ENCODE measurements around the gene TMEM39B.
"Not testable (repeated sequence)": the region's sequence is repeated elsewhere in the genome, so short reads cannot be mapped to it uniquely, and the experiment has no call there.

Gene TMEM39B

DNA sequence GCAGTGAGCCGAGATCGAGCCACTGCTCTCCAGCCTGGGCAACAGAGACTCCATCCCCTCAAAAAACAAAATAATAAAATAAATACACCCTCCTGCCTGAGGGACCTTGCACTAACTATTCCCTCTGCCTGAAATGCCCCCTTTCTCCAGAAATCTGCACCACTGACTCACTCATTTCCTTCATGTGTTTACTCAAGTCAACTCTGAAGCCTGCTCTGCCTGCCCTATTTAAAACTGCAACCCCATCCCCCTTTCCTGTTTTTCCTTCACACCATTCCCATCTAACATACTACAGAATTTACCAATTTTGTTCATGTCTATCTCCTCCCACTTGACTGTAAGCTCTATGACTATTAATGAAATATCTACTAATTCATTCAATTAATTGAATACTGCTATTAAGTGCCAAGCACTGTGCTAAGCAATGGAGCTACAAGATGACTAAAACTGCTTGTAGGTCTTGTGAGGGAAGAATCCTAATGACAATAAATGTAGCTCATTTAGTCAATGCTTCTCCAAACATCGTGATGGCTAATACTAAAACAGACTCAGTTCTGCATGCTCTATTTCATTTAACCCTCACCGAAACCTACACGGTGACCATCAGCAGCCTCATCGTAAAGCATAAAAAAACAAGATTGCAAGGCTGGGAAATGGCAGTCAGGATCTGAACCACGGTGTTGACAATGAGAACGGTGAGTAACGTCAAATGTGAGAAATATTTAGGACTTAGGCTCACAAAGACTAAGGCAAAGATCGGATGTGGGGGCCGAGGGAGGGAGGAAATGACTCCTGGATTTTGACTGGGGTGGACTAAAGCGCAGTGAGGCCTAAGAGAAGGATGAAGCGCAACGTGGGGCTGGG lies 749 bp upstream of the TMEM39B start:
- no peak for DNase-seq

DNA sequence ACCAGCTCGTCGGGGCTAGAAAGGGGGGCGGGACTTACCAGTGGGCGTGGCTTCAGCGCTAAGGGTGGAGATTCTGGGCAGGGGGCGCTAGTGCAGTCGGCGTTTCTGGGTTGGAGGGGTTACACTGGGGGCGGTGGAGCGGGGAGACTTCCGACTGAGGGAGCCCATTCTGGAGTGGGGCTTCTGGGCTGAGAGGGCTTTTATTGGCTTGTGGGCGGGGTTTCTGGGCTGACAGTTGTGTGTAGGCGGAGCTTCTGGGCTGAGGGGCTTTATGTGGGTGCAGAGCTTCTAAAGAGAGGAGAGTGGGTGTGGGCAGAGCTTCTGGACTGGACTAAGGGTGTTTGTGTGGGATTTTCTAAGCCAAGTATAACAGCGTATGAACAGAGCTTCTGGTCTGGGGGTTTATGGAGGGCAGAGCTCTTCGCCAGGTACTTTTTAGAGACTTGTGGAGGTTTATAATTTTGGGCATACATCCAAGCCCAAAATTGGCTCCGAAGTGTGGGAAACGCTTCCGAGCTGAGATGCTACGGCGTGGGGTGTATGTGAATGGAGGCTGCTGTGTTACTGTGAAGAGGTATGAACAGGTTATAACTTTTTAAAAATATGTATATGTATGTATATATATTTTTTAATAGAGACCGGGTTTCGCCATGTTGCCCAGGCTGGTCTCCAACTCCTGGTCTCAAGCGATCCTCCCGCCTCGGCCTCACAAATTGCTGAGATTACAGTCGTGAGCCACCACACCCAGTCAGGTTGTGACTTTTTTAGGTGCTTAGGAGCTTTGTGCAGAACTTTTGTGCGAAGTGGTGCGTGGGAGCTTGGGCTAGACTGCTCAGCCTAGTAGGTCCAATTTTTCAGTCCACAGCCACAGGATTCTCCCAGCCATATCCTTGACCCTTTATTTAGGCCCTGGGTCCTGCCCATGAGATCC lies 825 bp downstream of the TMEM39B start:
- no peak for DNase-seq

DNA sequence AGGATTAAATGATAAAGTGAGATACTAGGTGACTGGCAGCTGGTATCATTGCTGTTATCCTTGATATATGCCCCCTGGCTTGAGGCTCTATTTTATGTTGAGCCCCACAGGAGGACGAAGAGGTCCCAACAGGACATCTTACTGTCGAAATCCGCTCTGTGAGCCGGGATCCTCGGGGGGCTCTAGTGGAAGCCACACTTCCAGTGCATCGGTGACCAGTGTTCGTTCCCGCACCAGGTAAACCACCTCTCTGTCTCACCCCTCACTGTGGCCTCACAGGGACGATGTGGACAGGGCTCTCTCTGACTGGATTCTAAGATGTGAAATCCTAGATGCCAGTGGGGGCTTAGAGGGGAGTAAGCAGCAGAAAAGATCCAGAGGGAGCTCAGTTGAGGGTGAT lies 2.1 kb downstream of the TMEM39B start:
- no peak for DNase-seq

DNA sequence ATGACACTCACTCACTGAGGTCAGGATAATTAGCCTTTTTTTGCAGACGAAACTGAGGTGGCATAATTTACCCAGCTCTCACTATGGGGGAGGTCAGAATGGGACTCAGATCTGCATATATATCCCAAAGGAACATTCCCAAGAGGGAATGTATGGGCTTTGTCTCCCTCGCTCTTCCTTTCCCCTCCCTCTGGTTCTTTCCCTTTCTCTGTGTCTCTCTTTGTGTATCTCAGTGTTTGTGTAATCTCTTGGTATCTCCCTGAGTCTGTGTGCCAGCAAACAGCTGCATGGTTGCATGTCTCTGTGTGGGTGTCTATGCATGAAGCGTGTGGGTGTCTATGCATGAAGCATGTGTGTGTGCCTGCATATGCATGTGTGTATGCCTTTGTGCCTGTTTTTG lies 4.7 kb downstream of the TMEM39B start:
- DNase-seq: no peak

DNA sequence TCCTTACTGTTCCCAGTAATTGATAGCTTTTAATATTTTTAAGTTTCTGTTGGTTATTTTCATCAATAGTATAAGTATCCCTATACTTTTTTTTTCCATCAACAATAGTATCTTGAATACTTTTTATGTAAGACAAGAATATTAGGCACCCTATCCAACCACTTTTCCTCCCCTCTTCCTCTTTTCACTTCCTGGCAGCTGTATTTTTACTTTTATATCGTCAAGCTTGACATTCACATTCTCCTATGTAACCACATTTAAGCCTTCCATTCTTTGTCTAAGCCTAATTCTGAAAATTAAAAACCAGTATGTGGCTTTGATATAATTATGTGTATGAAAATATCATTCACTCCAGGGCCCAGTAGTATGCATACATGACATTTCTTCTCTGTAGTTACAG lies 9.3 kb downstream of the TMEM39B start:
- no peak for DNase-seq

DNA sequence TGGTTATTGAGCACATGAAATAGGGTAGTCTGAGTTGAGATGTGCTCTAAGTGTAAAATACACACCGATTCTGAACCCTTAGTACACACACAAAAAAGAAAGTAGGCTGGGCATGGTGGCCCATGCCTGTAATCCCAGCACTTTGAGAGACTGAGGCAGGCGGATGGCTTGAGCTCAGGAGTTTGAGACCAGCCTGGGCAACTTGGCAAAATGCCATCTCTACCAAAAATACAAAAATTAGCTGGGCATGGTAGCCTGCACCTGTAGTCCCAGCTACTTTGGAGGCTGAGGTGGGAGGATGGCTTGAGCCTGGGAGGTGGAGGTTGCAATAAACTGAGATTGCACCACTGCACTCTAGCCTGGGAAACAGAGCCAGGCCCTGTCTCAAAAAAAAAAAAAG lies 13.6 kb downstream of the TMEM39B start:
- DNase-seq: not testable (repeated sequence)

DNA sequence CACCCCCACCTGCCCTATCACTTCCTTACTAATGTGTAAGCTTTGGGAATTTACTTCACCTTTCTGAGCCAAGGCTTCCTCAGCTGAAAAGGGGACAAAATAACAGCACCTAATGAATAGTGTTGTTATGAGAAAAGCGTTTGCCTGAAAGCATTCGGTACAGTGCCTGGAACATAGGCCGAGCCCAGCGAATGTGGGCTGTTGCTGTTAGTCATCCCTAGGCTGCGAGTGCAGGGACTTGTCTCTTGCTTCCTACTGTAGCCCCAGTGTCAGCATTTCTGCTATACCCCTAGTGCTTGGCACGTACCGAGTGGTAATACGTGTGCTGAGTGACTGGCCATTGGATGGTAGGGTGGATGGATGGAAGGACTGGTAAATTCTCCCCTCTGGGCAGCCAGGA lies 18.4 kb downstream of the TMEM39B start:
- DNase-seq: no peak

DNA sequence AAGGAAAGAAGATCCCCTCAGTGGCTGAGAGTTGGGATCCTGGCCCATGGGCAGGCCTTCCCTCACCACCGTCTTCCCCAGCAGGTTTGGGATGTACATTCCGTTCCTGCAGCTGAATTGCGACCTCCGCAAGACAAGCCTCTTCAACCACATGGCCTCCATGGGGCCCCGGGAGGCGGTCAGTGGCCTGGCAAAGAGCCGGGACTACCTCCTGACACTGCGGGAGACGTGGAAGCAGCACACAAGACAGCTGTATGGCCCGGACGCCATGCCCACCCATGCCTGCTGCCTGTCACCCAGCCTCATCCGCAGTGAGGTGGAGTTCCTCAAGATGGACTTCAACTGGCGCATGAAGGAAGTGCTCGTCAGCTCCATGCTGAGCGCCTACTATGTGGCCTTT lies 18.9 kb downstream of the TMEM39B start:
- no peak for DNase-seq

DNA sequence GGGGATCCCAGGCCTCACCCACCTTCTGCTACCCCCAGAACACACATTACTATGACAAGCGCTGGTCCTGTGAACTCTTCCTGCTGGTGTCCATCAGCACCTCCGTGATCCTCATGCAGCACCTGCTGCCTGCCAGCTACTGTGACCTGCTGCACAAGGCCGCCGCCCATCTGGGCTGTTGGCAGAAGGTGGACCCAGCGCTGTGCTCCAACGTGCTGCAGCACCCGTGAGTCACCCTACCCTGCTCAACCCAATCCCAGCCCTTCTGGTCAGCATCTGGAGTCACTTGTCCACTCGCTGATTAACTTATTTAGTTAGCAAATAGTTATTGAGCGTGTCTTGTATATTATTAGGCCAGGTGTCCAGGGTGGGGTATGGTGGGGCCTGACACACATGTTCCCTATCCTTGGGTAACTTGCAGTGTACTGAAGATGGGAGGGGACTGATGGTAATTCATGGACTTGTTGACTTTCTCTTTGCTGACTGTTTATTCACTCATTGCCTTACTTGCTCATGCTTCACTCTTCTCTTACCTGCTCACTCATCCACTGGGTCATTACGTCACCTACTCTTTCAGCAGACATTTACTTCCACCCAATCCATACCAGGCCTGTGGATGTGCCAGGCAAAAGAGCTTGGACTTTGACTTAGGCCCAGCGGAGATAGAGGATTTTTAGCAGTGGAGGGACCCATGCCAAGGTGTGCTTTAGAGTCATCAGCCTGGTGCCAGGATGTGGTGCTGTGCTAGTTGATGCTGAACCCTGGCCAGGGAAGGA lies 22.2 kb downstream of the TMEM39B start:
- DNase-seq: no peak

DNA sequence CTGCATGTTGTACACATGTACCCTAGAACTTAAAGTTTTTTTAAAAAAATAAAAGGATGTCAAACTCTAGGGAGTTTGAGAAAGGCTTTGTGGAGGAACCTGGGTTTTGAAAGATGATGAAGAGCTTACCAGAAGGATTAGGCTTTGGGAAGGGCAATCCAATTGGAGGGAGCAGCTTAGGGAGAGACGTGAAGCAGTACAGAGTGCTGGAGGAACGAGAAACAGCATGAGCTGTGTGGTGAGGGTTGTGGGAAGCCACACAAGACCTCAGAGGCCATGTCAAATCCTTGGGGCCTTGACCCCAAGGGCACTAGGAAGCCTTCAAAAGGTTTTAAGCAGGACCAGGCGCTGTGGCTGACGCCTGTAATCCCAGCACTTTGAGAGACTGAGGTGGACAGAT lies 26.7 kb downstream of the TMEM39B start:
- DNase-seq: no peak

DNA sequence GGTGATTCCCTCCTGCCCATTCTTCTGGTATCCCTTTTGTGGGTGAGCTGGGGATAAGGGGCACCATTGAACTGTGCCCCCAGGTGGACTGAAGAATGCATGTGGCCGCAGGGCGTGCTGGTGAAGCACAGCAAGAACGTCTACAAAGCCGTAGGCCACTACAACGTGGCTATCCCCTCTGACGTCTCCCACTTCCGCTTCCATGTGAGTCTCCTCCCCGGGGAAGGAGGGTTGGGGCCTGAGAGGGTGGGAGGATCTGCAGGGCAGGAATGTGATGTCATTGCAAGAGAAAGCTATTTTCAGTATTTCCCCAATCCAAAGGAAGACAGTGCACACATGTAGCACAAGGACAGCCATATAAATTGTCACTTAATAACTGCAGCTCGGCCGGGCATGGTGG lies 27.6 kb downstream of the TMEM39B start:
- DNase-seq: peak; percentile 38

DNA sequence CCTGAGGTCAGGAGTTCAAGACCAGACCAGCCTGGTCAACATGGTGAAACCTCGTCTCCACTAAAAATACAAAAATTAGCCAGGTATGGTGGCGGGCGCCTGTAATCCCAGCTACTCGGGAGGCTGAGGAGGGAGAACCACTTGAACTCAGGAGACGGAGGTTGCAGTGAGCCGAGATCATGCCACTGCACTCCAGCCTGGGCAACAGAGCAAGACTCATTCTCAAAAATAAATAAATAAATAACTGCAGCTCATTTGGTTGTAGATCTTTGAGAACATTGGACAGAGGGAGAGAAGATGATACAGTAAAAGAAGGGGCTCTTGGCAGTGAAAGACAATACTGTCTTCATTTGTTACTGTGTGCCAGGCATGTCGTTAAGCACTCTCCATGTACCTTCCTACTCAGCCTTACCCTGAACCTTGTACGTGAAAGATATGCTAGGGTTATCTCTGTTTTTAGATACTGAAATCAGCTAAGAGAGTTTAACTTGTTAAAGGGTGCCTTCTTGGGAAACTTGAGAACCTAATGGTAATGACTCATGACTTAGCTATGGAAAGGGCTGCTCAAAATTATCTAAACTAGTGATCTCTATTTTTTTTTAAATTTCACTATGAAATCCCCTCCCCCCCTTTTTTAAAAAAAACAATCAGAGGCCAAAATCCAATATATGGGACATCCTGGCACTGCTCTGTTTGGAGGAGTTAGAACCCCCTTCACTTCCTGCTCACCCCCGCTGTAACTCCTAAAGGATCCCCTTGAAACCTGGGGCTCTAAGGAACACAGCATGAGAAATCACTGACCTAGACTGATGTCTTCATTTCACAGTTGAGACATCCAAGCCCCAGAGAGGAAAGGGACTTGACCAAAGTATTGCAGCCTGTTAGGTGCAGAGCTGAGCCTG lies 28.3 kb downstream of the TMEM39B start:
- DNase-seq: no peak

DNA sequence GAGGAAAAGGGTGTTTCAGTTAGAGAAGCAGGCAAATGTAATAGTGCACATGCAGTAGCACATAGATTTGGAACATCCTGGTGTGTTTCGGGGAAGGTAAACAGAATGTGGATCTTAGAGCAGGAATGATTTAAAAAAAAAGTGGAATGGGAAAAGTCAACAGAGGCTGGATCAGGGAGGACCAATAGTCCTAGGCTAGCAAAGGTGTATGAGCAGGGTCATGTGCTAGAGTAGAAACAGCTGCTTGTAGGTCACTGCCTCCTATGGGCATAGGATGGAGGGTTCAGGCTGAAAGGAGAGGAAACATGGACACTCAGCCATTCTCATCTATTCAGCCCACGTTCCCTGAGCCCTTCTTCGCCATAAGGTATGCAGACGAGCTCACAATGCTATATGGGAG lies 31.4 kb downstream of the TMEM39B start:
- no peak for DNase-seq

DNA sequence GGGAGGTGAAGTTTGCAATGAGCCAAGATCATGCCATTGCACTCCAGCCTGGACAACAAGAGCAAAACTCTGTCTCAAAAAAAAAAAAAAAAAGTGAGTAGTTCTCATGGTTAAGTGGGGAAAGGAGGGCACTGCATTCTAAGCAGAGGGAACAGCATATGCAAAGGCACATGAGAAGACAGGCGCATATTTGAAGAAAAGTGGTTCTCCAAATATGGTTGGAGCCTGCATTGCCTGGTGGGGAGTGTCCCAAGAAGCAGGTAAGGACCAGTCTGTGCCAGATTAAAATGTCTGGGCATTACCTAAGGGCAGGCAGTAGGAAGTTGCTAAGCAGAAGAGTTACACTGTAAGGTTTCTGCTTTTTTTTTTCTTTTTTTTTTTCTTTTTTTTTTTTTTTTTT lies 32.6 kb downstream of the TMEM39B start:
- DNase-seq: no peak

DNA sequence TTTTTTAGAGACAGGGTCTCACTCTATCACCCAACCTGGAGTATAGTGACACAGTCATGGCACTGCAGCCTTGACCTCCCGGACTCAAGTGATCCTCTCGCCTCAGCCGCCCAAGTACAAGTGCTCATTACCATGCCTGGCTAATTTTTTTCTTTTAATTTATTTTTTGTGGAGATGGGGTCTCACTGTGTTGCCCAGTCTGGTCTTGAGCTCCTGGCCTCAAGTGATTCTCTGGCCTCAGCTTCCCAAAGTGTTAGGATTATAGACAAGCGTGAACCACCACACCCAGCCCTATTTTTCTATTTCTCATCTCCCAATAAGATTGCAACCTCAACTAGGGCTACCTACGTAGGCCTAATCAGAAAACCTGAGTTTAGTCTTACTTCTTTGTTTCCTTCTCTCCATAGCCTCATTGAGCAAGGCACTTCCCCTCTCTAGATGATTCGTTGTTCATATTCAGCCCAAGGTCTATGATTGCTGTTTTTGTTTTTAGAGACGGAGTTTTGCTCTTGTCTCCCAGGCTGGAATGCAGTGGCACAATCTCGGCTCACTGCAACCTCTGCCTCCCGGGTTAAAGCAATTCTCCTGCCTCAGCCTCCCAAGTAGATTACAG lies 34.0 kb downstream of the TMEM39B start:
- DNase-seq: no peak

DNA sequence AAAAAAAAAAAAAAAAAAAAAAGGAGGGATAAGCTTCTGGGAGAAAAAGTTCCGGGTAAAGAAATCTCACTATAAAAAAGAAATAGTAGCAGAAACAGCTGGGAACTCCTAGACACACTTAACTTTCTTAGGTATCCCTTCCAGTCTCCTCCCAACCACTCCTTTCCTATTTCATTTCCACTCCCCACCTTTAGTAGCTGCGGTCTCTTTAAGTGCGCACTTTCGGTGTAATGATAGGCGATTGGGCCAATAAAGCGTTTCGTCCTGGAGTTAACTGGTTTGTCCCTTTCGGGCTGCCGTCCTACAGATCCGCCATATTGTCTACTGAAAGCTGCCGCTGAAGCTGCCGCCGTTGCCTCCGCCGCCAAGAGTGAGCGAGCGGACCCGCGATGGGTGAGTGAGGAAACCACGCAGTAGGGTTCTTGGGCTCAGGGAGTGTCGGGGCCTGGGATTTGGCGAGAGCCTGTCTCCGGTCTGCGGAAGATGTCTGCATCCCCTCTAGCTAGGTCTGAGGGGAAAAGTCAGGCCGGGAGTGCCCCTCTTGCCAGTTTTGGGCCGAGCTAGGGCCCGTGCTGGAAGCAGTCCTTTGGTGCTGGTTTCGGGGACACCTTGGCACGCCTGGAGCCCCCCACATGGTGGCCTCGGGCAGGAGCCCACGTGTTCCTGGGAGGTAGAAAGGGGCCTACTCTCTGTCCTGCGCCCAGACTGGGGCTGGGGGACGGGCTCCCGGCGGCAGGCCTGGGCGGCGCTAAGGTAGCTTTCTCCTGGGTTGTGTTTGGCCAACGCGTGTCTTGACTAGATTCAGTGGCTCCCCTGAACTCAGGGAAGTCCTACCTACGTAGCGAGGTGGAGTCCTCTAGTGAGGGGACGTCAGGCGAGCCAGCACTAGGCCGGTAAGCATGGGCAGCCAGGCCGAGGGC lies 35.3 kb downstream of the TMEM39B start, which contains the start of gene KPNA6:
Gene KPNA6 (plus strand): TSS at position 315 of the 920 bp plus-strand sequence. CDS start 75 bp downstream, at position 390.
- DNase-seq: peak; percentile 95

DNA sequence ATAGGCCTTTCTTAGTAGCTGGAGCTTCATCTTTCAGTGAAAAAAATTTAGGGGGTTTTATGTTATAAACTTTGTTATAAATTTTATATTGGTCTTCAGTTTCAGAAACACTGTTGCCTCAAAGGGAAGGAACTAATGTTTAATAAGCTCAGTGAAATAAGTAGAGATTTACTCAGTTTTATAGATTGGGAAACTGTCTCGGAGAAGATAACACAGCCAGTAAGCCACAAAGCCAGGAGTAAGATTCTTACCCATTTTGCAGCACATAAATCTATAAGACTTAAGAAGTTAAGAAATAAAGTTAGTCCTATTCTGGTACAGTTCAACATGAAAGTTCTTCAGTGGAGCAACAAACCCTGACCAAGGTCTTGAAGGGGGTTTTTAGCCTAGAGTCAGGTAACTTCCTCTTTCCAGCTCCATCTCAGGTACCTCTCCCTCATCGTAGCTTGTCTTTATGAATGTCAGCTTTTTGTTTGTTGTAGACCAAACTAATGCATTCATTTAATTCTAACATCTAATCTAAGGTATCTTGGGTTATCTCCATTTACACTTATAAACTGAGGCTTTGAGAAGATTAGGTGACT lies 38.4 kb downstream of the TMEM39B start:
- no peak for DNase-seq

DNA sequence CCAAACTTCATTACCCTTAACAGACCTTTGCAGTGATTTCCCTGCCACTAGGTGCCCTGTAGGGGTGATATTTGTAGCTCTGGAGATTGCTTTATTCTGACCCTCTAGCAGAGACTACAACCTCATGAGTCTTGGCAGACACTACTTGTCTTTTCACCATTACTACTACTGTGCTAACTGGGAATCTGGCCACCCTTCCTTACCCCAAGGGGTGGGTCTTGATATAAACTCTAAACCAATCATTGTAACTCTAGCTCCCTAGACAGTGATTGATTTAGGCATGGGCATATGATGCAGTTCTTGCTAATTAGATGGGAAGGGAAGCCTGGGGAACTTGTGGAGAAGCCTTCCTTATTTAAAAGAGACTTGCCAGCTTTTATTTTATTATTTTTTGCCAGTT lies 39.0 kb downstream of the TMEM39B start:
- DNase-seq: no peak

DNA sequence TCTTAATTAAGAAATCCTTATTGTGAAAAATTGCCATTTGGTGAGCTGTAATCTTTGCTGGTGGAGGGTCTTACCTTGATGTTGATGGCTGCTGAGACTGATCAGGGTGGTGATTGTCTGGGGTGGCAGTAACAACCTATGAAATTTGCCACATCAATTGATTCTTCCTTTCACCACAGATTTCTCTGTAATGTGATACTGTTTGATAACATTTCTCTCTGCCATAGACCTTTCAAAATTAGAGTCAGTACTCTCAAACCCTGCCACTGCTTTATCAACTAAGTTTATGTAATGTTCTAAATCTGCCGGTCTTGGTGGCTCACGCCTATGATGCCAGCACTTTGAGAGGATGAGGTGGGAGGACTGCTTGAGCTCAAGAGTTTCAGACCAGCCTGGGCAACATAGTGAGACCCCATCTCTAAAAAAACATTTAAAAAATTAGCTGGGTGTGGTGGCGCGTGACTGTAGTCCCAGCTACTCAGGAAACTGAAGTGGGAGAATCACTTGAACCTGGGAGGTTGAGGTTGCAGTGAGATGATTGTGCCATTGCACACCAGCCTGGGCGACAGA lies 40.2 kb downstream of the TMEM39B start:
- no peak for DNase-seq

DNA sequence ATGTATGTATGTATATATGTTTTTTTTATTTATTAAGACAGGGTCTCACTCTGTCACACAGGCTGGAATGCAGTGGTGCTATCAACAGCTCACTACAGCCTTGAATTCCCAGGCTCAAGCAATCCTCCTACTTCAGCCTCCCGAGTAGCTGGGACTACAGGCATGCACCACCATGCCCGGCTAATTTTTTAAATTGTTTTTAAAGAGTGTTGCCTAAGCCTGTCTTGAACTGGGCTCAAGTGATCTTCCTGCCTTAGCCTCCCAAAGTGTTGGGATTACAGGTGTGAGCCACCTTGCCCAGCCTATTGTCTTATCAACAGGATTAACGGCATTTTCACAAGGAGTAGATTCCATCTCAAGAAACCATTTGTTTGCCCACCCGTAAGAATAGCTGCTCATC lies 40.7 kb downstream of the TMEM39B start:
- not testable (repeated sequence) for DNase-seq

Measured in femur (tissue), 1 donor.